Tibial nerve (tissue), 4 donors: ENCODE results near the gene ZNF100.

Source experiments
- CTCF ChIP-seq, 5 experiments: fragments of 200-600 bp in 3 of 5; fragments of 450-650 bp in 2 of 5; sonication (generic) in 3 of 5; IDR thresholded peaks; one replicate each; pipeline ENCODE4 v1.5.1; 2016 to 2019; ENCODE audit warnings: antibody characterized with exemption in 5 of 5, mild to moderate bottlenecking in 3 of 5, moderate library complexity in 2 of 5
- EP300 ChIP-seq, 2 donors: sonication (generic); formaldehyde crosslinking; IDR thresholded peaks; one replicate each; pipeline ENCODE4 v1.6.1; 2017; ENCODE audit warnings: antibody characterized with exemption in 2 of 2, mild to moderate bottlenecking in 1 of 2
- POLR2A ChIP-seq, 2 donors: fragments of 450-650 bp; IDR thresholded peaks; one replicate each; pipeline ENCODE4 v1.6.1; 2017; ENCODE audit warnings: antibody characterized with exemption in 2 of 2, mild to moderate bottlenecking in 2 of 2, moderate library complexity in 2 of 2

- TF ChIP-seq CTCF (IDR thresholded peaks at IDR 0.05) (no peak), POLR2A (IDR thresholded peaks at IDR 0.05) (no peak), EP300 (IDR thresholded peaks at IDR 0.05) (no peak)
These were observed 68.2 kb downstream of the ZNF100 start for GRCh38 chr19:21699197-21699596.
